ENCODE data around the gene MMD. TPM values are rescaled to one million over a fixed set of nuclear protein-coding genes. Genes with fewer than 3 reads are reported as not detected.

Gene MMD
- polyA plus RNA-seq, 1 donor from 2014 or later, result 111 TPM

DNA sequence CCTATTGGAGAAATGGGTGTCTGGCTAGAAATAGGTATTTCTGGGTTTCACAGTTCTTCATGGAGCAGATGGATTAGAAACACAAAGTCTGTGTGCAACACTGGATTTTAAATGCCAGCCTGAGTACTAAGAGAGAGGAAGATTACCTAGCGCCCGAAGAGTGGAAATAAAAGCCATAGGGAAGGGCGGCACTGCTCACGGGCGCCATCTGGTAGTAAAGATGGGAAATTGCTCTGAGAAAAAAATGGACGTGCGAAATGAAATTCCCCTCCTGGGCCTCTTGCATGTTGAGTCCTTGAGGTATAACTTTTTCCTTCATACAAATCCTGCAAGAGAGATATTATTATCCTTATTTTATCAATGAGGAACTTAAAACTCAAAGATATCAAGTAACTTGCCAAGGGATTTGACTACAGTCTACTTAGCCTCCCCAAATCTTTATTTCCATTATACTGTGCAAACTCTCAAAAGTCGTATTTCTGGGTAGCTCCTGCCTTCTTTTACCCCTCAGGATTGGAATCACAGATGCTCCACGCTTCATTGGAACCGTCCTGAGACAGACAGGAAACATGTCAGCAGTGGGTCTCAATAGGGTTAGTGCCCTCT, 72.8 kb downstream of the MMD start:
- Histone ChIP-seq H3K9me2 (ENCODE audit: insufficient read depth, low read length) (no peaks in the 10 kb centered on the region), H2AFZ (ENCODE audit: low read depth, low read length) (no peak overlapping the region), H3K4me3 (ENCODE audit: low read length) (no peak overlapping the region)

DNA sequence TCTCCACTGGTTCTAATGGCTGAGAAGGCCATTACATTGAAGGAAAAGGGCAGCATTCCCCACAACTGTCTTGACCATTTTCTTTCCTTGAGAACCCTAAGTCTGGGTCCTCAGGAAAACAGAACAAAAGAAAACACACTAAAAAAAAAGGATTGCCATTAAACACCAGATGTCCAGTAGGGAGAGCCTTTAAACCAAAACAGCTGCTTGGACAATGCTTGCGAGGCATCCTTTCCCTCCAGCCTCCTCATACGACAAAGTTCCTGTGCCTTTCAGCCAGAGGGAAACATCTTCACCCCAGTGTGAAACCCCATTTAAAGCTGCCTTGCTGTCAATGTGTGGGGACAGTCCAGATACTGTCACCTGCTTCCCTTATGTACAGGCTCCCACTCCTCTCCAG, 74.3 kb downstream of the MMD start:
- TF ChIP-seq, protein P1, sequence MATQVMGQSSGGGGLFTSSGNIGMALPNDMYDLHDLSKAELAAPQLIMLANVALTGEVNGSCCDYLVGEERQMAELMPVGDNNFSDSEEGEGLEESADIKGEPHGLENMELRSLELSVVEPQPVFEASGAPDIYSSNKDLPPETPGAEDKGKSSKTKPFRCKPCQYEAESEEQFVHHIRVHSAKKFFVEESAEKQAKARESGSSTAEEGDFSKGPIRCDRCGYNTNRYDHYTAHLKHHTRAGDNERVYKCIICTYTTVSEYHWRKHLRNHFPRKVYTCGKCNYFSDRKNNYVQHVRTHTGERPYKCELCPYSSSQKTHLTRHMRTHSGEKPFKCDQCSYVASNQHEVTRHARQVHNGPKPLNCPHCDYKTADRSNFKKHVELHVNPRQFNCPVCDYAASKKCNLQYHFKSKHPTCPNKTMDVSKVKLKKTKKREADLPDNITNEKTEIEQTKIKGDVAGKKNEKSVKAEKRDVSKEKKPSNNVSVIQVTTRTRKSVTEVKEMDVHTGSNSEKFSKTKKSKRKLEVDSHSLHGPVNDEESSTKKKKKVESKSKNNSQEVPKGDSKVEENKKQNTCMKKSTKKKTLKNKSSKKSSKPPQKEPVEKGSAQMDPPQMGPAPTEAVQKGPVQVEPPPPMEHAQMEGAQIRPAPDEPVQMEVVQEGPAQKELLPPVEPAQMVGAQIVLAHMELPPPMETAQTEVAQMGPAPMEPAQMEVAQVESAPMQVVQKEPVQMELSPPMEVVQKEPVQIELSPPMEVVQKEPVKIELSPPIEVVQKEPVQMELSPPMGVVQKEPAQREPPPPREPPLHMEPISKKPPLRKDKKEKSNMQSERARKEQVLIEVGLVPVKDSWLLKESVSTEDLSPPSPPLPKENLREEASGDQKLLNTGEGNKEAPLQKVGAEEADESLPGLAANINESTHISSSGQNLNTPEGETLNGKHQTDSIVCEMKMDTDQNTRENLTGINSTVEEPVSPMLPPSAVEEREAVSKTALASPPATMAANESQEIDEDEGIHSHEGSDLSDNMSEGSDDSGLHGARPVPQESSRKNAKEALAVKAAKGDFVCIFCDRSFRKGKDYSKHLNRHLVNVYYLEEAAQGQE (IDR thresholded peaks at IDR 0.05; ENCODE audit: borderline replicate concordance), result no peak
- TF ChIP-seq TAF1 (IDR thresholded peaks at IDR 0.05; ENCODE audit: low read depth) (no peak), SMC3 (conservative IDR thresholded peaks at IDR 0.05; ENCODE audit: poor library complexity) (no peak), EP300 (conservative IDR thresholded peaks at IDR 0.05; ENCODE audit: poor library complexity, severe bottlenecking) (no peak), RAD21 (conservative IDR thresholded peaks at IDR 0.05) (no peak), MXI1 (conservative IDR thresholded peaks at IDR 0.05; ENCODE audit: poor library complexity, severe bottlenecking) (no peak), POLR2AphosphoS5 (IDR thresholded peaks at IDR 0.05) (no peak), EZH2 (IDR thresholded peaks at IDR 0.05; ENCODE audit: borderline replicate concordance, insufficient read depth, low read length, poor library complexity, severe bottlenecking) (no peak)
- TF ChIP-seq, protein P2, sequence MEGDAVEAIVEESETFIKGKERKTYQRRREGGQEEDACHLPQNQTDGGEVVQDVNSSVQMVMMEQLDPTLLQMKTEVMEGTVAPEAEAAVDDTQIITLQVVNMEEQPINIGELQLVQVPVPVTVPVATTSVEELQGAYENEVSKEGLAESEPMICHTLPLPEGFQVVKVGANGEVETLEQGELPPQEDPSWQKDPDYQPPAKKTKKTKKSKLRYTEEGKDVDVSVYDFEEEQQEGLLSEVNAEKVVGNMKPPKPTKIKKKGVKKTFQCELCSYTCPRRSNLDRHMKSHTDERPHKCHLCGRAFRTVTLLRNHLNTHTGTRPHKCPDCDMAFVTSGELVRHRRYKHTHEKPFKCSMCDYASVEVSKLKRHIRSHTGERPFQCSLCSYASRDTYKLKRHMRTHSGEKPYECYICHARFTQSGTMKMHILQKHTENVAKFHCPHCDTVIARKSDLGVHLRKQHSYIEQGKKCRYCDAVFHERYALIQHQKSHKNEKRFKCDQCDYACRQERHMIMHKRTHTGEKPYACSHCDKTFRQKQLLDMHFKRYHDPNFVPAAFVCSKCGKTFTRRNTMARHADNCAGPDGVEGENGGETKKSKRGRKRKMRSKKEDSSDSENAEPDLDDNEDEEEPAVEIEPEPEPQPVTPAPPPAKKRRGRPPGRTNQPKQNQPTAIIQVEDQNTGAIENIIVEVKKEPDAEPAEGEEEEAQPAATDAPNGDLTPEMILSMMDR (IDR thresholded peaks at IDR 0.05; ENCODE audit: poor library complexity, severe bottlenecking), result no peak
- Histone ChIP-seq H3K79me2 (replicated peaks; ENCODE audit: insufficient read depth, low read length) (no peaks in the 10 kb centered on the region), H2AFZ (ENCODE audit: low read depth, low read length) (no peak overlapping the region), H3F3A (ENCODE audit: insufficient read depth, low read length, poor library complexity, severe bottlenecking) (no peaks in the 10 kb centered on the region), H3K9ac (ENCODE audit: low read length) (no peak overlapping the region), H3K27me3 (ENCODE audit: insufficient read depth, low read depth, low read length) (no peaks in the 10 kb centered on the region), H3K4me3 (ENCODE audit: low read length) (no peak overlapping the region), H3K4me2 (ENCODE audit: low read length) (no peak overlapping the region), H3K9me3 (ENCODE audit: low read length) (peaks cover 3% of the 10 kb centered on the region), H3K9me2 (ENCODE audit: insufficient read depth, low read length) (no peaks in the 10 kb centered on the region), H3K27ac (ENCODE audit: low read length) (no peak overlapping the region), H4K20me1 (ENCODE audit: insufficient read depth) (no peaks in the 10 kb centered on the region), H3K36me3 (ENCODE audit: insufficient read depth, low read length) (no peaks in the 10 kb centered on the region)

More for the DNA sequence above, 72.8 kb downstream of the MMD start:
- H3K36me3 ChIP-seq (ENCODE audit: insufficient read depth, low read length), result no peaks in the 10 kb centered on the region
- H3F3A ChIP-seq (ENCODE audit: insufficient read depth, low read length, poor library complexity, severe bottlenecking), result no peaks in the 10 kb centered on the region
- H3K79me2 ChIP-seq (replicated peaks; ENCODE audit: insufficient read depth, low read length), result no peaks in the 10 kb centered on the region
- no peak overlapping the region for H3K27ac ChIP-seq (ENCODE audit: low read length)
- no peak overlapping the region for H3K9ac ChIP-seq (ENCODE audit: low read length)
- H4K20me1 ChIP-seq (ENCODE audit: insufficient read depth), result no peaks in the 10 kb centered on the region
- no peaks in the 10 kb centered on the region for H3K27me3 ChIP-seq (ENCODE audit: insufficient read depth, low read depth, low read length)
- no peak overlapping the region for H3K4me2 ChIP-seq (ENCODE audit: low read length)
- H3K9me3 ChIP-seq (ENCODE audit: low read length), result peaks cover 3% of the 10 kb centered on the region
- peak; percentile 94 for TF ChIP-seq SMC3 (conservative IDR thresholded peaks at IDR 0.05; ENCODE audit: poor library complexity)
- TF ChIP-seq TAF1 (IDR thresholded peaks at IDR 0.05; ENCODE audit: low read depth), result no peak
- TF ChIP-seq RAD21 (conservative IDR thresholded peaks at IDR 0.05), result peak; percentile 82
- TF ChIP-seq, protein P2 (IDR thresholded peaks at IDR 0.05; ENCODE audit: poor library complexity, severe bottlenecking), result peak; percentile 83
